GM21447 (cell line): ENCODE measurements around the gene USP26.
"Not testable (repeated sequence)": the region's sequence is repeated elsewhere in the genome, so short reads cannot be mapped to it uniquely, and the experiment has no call there.

Experiments
- ATAC-seq: cut with Tn5 transposase; IDR thresholded peaks from one replicate; pipeline ENCODE4 v1.9.1; 2021; ENCODE audit not compliant: unreplicated experiment

USP26 gene

GRCh38 chrX:133097031-133097430 lies at the start of gene USP26:
Gene USP26, minus strand, starts transcription at chrX:133097109. Its CDS starts 68,889 bp downstream, at chrX:133028220.
- no peak for ATAC-seq

- no peak for ATAC-seq
Measured at GRCh38 chrX:133134282-133134681, 37.4 kb upstream of the USP26 start.

GRCh38 chrX:133120406-133120805 lies 23.5 kb upstream of the USP26 start:
- no peak for ATAC-seq

- ATAC-seq: no peak
Measured at GRCh38 chrX:133094098-133094731, 2.7 kb downstream of the USP26 start.

- ATAC-seq: no peak
Measured at GRCh38 chrX:133090236-133090809, 6.6 kb downstream of the USP26 start.

- no peak for ATAC-seq
Measured at GRCh38 chrX:133089411-133089810, 7.5 kb downstream of the USP26 start.

GRCh38 chrX:133085785-133086184 lies 11.1 kb downstream of the USP26 start:
- no peak for ATAC-seq

GRCh38 chrX:133085056-133085455 lies 11.9 kb downstream of the USP26 start:
- not testable (repeated sequence) for ATAC-seq

- no peak for ATAC-seq
Measured at GRCh38 chrX:133083899-133084298, 13.0 kb downstream of the USP26 start.

- ATAC-seq: no peak
Measured at GRCh38 chrX:133081990-133082389, 14.9 kb downstream of the USP26 start.

- not testable (repeated sequence) for ATAC-seq
Measured at GRCh38 chrX:133077856-133078255, 19.1 kb downstream of the USP26 start.

- ATAC-seq: no peak
Measured at GRCh38 chrX:133072566-133072965, 24.3 kb downstream of the USP26 start.

- no peak for ATAC-seq
Measured at GRCh38 chrX:133068461-133068860, 28.4 kb downstream of the USP26 start.

- no peak for ATAC-seq
Measured at GRCh38 chrX:133056341-133056740, 40.6 kb downstream of the USP26 start.

GRCh38 chrX:133054761-133055405 lies 42.0 kb downstream of the USP26 start:
- no peak for ATAC-seq

GRCh38 chrX:133053861-133054598 lies 42.9 kb downstream of the USP26 start:
- no peak for ATAC-seq

- ATAC-seq: no peak
Measured at GRCh38 chrX:133048751-133049150, 48.2 kb downstream of the USP26 start.

- no peak for ATAC-seq
Measured at GRCh38 chrX:133046601-133047000, 50.3 kb downstream of the USP26 start.

GRCh38 chrX:133045986-133046385 lies 50.9 kb downstream of the USP26 start:
- ATAC-seq: no peak

GRCh38 chrX:133044145-133044786 lies 52.6 kb downstream of the USP26 start:
- ATAC-seq: not testable (repeated sequence)

GRCh38 chrX:133042260-133042659 lies 54.6 kb downstream of the USP26 start:
- no peak for ATAC-seq
